DOHH2 (cell line): ENCODE results near the gene ATP4A.

ENCODE experiments used
- CTCF ChIP-seq: fragments of 200-600 bp; sonication (generic); IDR thresholded peaks from one replicate; pipeline ENCODE4 v1.5.1; 2014; ENCODE audit warnings: antibody characterized with exemption, mild to moderate bottlenecking, low read depth, low read length; ENCODE audit not compliant: poor library complexity, severe bottlenecking
- EZH2phosphoT487 ChIP-seq: fragments of 200-600 bp; sonication (generic); IDR thresholded peaks from 2 replicates; pipeline ENCODE4 v1.6.1; 2017; ENCODE audit warnings: borderline replicate concordance, mild to moderate bottlenecking, antibody characterized with exemption, low read length, moderate library complexity, mixed read lengths

- no peak for TF ChIP-seq CTCF
- TF ChIP-seq EZH2phosphoT487, result no peak
These were observed 50.4 kb downstream of the ATP4A start for GRCh38 chr19:35512831-35513627.
